RCC 7860 (cell line): ENCODE measurements around the gene C3orf20.

Source experiments
- DNase-seq: peaks from one replicate; pipeline ENCODE4 v3.0.0-alpha.2; 2015; ENCODE audit warnings: low spot score
- FAIRE-seq: peaks from 2 replicates; lab custom pipeline; 2012; peaks lifted over from hg19 to GRCh38; lab: Jason Lieb, UNC

Gene C3orf20

GRCh38 chr3:14698601-14699244, 23.8 kb downstream of the C3orf20 start:
- FAIRE-seq (no peak), DNase-seq (no peak)

GRCh38 chr3:14699643-14700042, 24.7 kb downstream of the C3orf20 start:
- FAIRE-seq = no peak

GRCh38 chr3:14700891-14701290, 25.9 kb downstream of the C3orf20 start:
- FAIRE-seq (no peak), DNase-seq (no peak)

More at GRCh38 chr3:14699643-14700042, 24.7 kb downstream of the C3orf20 start:
- no peak for DNase-seq

GRCh38 chr3:14701676-14702075, 26.7 kb downstream of the C3orf20 start:
- no peak for FAIRE-seq
- DNase-seq = no peak

GRCh38 chr3:14703128-14703750, 28.3 kb downstream of the C3orf20 start:
- FAIRE-seq (no peak), DNase-seq (no peak)

GRCh38 chr3:14703791-14704190, 28.9 kb downstream of the C3orf20 start:
- FAIRE-seq (no peak), DNase-seq (no peak)

- no peak for DNase-seq
- no peak for FAIRE-seq
These were observed 31.2 kb downstream of the C3orf20 start for GRCh38 chr3:14706096-14706495.

GRCh38 chr3:14716591-14716990, 41.6 kb downstream of the C3orf20 start:
- no peak for DNase-seq

GRCh38 chr3:14717307-14717706, 42.4 kb downstream of the C3orf20 start:
- FAIRE-seq = no peak
- DNase-seq = no peak

More at GRCh38 chr3:14716591-14716990, 41.6 kb downstream of the C3orf20 start:
- no peak for FAIRE-seq

GRCh38 chr3:14718539-14718938, 43.6 kb downstream of the C3orf20 start:
- DNase-seq (no peak), FAIRE-seq (no peak)

GRCh38 chr3:14719006-14719405, 44.1 kb downstream of the C3orf20 start:
- DNase-seq (no peak), FAIRE-seq (no peak)

- FAIRE-seq = no peak
- no peak for DNase-seq
These were observed 46.4 kb downstream of the C3orf20 start for GRCh38 chr3:14721126-14721864.

- DNase-seq (no peak), FAIRE-seq (no peak)
These were observed 50.1 kb downstream of the C3orf20 start for GRCh38 chr3:14725013-14725412.

GRCh38 chr3:14725564-14726440, 50.9 kb downstream of the C3orf20 start:
- no peak for FAIRE-seq
- no peak for DNase-seq

GRCh38 chr3:14726441-14726780, 51.5 kb downstream of the C3orf20 start:
- FAIRE-seq = no peak
- DNase-seq = no peak

GRCh38 chr3:14728113-14728512, 53.2 kb downstream of the C3orf20 start:
- FAIRE-seq (no peak), DNase-seq (no peak)

GRCh38 chr3:14730703-14731382, 55.9 kb downstream of the C3orf20 start:
- FAIRE-seq = no peak
- no peak for DNase-seq

- FAIRE-seq (no peak), DNase-seq (no peak)
These were observed 66.0 kb downstream of the C3orf20 start for GRCh38 chr3:14740983-14741382.

GRCh38 chr3:14741510-14741909, 66.6 kb downstream of the C3orf20 start:
- FAIRE-seq = no peak
- DNase-seq = no peak

GRCh38 chr3:14744556-14744955, 69.6 kb downstream of the C3orf20 start:
- no peak for FAIRE-seq
- no peak for DNase-seq

GRCh38 chr3:14750650-14751049, 75.7 kb downstream of the C3orf20 start:
- DNase-seq (no peak), FAIRE-seq (no peak)
